MCF 10A (cell line): ENCODE data around the gene RARG. TPM values are rescaled to one million over a fixed set of nuclear protein-coding genes. Genes with fewer than 3 reads are reported as not detected.
A peak's percentile ranks its signal among the peaks of the same experiment; 100 is the strongest.

Experiments
- BruUV-seq: library from RNA; stranded (reverse); fragments of 400-500 nt; replicated peaks from 2 replicates; lab custom pipeline; 2021; lab: Mats Ljungman, UMichigan
- CTCF ChIA-PET: fragments of 300-600 bp; sonication (Branson Sonifier 250); formaldehyde crosslinking; extraction: SDS; loops from one replicate; lab custom pipeline; 2021; ENCODE audit warnings: antibody characterized with exemption, inconsistent platforms; lab: Yijun Ruan, JAX
- POLR2A ChIA-PET: fragments of 300-600, 350-650 bp; sonication (Branson Sonifier 250); formaldehyde crosslinking; extraction: SDS; loops from one replicate; lab custom pipeline; 2020; ENCODE audit warnings: antibody characterized with exemption, inconsistent platforms; lab: Yijun Ruan, JAX
- DNase-seq: peaks from one replicate; pipeline ENCODE4 v3.0.0-alpha.2; 2018; ENCODE audit not compliant: unreplicated experiment
- H3K27ac Mint-ChIP-seq: one replicate; pipeline ENCODE4 v1.8.0; 2022; ENCODE audit warnings: mild to moderate bottlenecking, low read depth, mixed read lengths; ENCODE audit not compliant: unreplicated experiment
- H3K27me3 Mint-ChIP-seq: one replicate; pipeline ENCODE4 v1.8.0; 2022; ENCODE audit warnings: mixed read lengths; ENCODE audit not compliant: insufficient read depth, unreplicated experiment
- H3K36me3 Mint-ChIP-seq: one replicate; pipeline ENCODE4 v1.8.0; 2022; ENCODE audit warnings: mild to moderate bottlenecking, moderate library complexity, mixed read lengths; ENCODE audit not compliant: insufficient read depth, unreplicated experiment
- H3K4me1 Mint-ChIP-seq: one replicate; pipeline ENCODE4 v1.8.0; 2022; ENCODE audit warnings: mixed read lengths; ENCODE audit not compliant: insufficient read depth, unreplicated experiment
- H3K4me3 Mint-ChIP-seq: one replicate; pipeline ENCODE4 v1.8.0; 2022; ENCODE audit warnings: mild to moderate bottlenecking, moderate library complexity, mixed read lengths; ENCODE audit not compliant: unreplicated experiment
- H3K9me3 Mint-ChIP-seq: one replicate; pipeline ENCODE4 v1.8.0; 2022; ENCODE audit warnings: mixed read lengths; ENCODE audit not compliant: unreplicated experiment
- CTCF ChIP-seq: fragments of 200-600 bp; IDR thresholded peaks from one replicate; pipeline ENCODE4 v1.8.0; 2022; ENCODE audit warnings: antibody characterized with exemption, mild to moderate bottlenecking; ENCODE audit not compliant: unreplicated experiment
- intact Hi-C: fragments of 100-400 bp; cut with micrococcal nuclease; formaldehyde crosslinking; loops from 2 replicates; pipeline ENCODE4 v1.14.1; 2022
- total RNA-seq: library from RNA; stranded (reverse); gene quantifications from 2 replicates; pipeline ENCODE4 v1.2.3, GENCODE V29; 2022

The RARG gene
- total RNA-seq, 1 experiment from 2014 or later: 43.7 TPM

- no peak for DNase-seq
- Mint-ChIP-seq H3K27ac (peak overlapping the region; percentile 94), H3K4me1 (peaks cover 26% of the 10 kb centered on the region), H3K36me3 (peaks cover 64% of the 10 kb centered on the region), H3K9me3 (no peaks in the 10 kb centered on the region), H3K27me3 (no peaks in the 10 kb centered on the region), H3K4me3 (peak overlapping the region; percentile 95)
- BruUV-seq: TSS peak; percentile 42
- POLR2A ChIA-PET: interaction anchor here (0.7 to 3.2 kb wide), 14 partner anchors 8 to 139 kb away, joined by 3 to 21 read pairs (median 10); partner anchors contain the start of genes AAAS, ESPL1, MYG1 and PFDN5
- TF ChIP-seq CTCF: no peak
- intact Hi-C loops: no loop called here
- CTCF ChIA-PET: interaction anchor here (0.5 to 3.0 kb wide), 11 partner anchors 9 to 197 kb away, joined by 3 to 13 read pairs (median 4); no protein-coding TSS in a partner anchor
Measured at GRCh38 chr12:53181935-53182334, 50.1 kb downstream of the RARG start.

- Mint-ChIP-seq H3K27ac (peak overlapping the region; percentile 94), H3K27me3 (no peaks in the 10 kb centered on the region), H3K36me3 (peaks cover 55% of the 10 kb centered on the region), H3K4me1 (peaks cover 26% of the 10 kb centered on the region), H3K4me3 (peak overlapping the region; percentile 95), H3K9me3 (no peaks in the 10 kb centered on the region)
- intact Hi-C loops: no loop called here
- DNase-seq: peak; percentile 68
- ChIA-PET CTCF (interaction anchor here (0.6 to 3.0 kb wide), 9 partner anchors 20 to 198 kb away, joined by 3 to 13 read pairs (median 4); no protein-coding TSS in a partner anchor), POLR2A (interaction anchor here (0.6 to 3.2 kb wide), 31 partner anchors 9 to 320 kb away, joined by 3 to 21 read pairs (median 5); partner anchors contain the start of genes AAAS, EIF4B, ESPL1 and MYG1)
- BruUV-seq: no TSS peak
- no peak for TF ChIP-seq CTCF
Measured at GRCh38 chr12:53180931-53181645, 50.9 kb downstream of the RARG start.

GRCh38 chr12:53180220-53180930, 51.6 kb downstream of the RARG start, which contains the start of the genes CSAD and ZNF740:
Gene CSAD, minus strand, starts transcription at chr12:53180925. Its CDS starts 7,455 bp downstream, at chr12:53173470.
Gene ZNF740, plus strand, starts transcription at chr12:53180722. Its CDS starts 1,262 bp downstream, at chr12:53181984.
- BruUV-seq: no TSS peak
- no peak for TF ChIP-seq CTCF
- ChIA-PET CTCF (interaction anchor here (1.1 to 3.0 kb wide), 3 partner anchors 19 to 165 kb away, joined by 3 to 13 read pairs (median 6); no protein-coding TSS in a partner anchor), POLR2A (interaction anchor here (0.6 to 3.2 kb wide), 27 partner anchors 10 to 321 kb away, joined by 3 to 21 read pairs (median 5); partner anchors contain the start of genes AAAS, EIF4B, ESPL1 and MYG1)
- H3K27ac Mint-ChIP-seq: peak within 1 kb of the TSS; percentile 94
- peak within 1 kb of the TSS; percentile 95 for H3K4me3 Mint-ChIP-seq
- H3K27me3 Mint-ChIP-seq: no peaks in the 10 kb centered on the region
- peak; percentile 96 for DNase-seq
- intact Hi-C loops: no loop called here
- H3K36me3 Mint-ChIP-seq: peaks cover 48% of the 10 kb centered on the region
- H3K9me3 Mint-ChIP-seq: no peaks in the 10 kb centered on the region
- H3K4me1 Mint-ChIP-seq: peaks cover 29% of the 10 kb centered on the region
